Stimulated activated CD8-positive, alpha-beta memory T cell treated with anti-CD3 and anti-CD28 coated beads, Interleukin-15, amount 100 ng/mL, for 4 hours (primary cell): Measurements from ENCODE around the gene PLCXD1.
"Not testable (repeated sequence)": the region's sequence is repeated elsewhere in the genome, so short reads cannot be mapped to it uniquely, and the experiment has no call there.

ENCODE experiments used
- DNase-seq, 2 donors: peaks; one replicate each; pipeline ENCODE4 v3.0.0-alpha.2; 2020; ENCODE audit warnings: low read depth in 2 of 2

Gene PLCXD1

DNA sequence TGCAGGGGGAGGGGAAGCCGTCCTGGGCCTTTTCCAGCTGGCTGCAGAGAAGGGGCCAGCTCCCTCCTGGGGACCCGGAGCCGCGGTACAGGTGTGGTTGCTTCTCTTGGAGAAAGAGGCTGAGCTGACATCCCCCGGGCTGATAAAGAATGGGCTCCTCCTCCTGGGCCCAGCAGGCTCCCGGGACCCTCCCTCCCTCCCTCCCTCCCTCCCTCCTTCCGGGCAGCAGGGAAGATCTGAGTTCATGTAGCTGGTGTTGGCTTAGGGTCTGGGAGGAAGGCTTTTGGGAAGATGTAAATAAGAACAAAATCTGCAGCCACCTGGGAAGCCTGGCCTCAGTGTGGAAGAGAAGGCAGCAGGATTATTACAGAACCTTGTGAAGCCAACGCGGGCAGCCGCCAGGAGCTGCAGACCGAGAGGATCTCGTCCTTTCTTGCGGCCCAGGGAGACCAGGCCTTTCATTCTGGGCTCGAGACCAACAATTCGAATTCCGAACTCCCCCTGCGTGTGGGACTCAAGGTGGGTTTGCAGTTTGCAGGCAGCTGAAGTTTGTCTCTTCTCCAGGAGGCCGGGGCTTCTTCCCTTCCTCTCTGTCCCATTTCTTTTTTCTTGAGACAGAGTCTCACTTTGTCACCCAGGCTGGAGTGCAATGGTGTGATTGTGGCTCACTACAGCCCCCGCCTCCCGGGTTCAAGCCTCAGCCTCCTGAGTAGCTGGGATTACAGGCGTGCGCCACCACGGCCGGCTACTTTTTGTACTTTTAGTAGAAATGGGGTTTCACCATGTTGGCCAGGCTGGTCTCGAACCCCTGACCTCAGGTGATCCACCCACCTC is at the start of gene PLCXD1:
PLCXD1 (plus strand) TSS at position 216 of the 834 bp plus-strand sequence. CDS start 2,807 bp downstream, outside the sequence.
- no peak for DNase-seq

DNA sequence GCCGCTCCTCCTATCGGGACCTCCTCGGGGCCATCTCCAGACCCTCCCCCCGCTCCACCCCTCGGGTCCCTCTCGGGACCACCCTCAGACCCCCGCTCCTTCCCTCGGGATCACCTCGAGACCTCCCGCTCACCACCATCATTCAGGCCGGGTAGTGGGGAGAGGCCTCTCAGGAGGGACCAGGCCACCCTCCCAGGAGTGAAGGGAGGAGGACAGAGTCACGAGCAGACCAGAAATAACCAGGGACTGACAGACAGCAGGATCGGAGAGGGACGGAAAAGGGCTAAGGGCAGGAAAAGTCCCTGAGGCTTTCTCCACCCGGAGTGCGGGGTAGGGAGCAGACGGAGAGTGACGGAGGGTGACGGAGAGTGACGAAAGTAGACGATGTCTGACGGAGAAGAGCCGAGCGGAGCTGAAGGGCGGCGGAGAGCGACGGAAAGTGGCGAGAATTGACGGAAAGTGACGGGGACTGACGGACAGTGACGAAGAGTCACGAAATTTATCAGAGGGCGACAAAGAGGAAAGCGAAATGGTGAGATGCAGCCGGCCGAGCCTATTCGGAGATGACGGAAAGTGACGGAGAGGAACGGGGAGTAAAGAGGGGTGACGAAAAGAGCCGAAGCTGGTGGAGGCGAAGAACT is 49.4 kb upstream of the PLCXD1 start:
- not testable (repeated sequence) for DNase-seq

DNA sequence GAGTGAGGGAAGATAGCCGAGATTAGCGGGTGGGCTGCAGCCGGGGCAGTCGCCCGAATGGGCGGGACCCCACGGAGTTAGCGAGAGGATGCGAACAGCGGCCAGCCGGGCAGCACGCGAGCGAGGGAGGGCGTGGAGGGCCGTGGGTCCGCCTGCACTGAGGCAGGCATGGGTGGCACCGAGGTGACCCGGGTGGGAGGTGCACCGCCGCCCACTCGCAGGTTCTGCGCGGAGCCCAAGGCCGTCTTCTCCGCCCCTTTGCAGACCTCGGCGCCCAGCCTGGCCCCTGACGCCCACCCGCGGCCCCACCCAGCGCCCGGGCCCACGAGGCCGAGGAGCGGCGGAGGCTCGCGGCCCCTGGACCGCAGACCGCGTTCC is 48.9 kb upstream of the PLCXD1 start:
- not testable (repeated sequence) for DNase-seq

- DNase-seq, result not testable (repeated sequence)
Measured at GRCh38 chrX:236201-236600, 45.0 kb upstream of the PLCXD1 start.

- no peak for DNase-seq
Measured at GRCh38 chrX:250965-251364, 30.2 kb upstream of the PLCXD1 start.

DNA sequence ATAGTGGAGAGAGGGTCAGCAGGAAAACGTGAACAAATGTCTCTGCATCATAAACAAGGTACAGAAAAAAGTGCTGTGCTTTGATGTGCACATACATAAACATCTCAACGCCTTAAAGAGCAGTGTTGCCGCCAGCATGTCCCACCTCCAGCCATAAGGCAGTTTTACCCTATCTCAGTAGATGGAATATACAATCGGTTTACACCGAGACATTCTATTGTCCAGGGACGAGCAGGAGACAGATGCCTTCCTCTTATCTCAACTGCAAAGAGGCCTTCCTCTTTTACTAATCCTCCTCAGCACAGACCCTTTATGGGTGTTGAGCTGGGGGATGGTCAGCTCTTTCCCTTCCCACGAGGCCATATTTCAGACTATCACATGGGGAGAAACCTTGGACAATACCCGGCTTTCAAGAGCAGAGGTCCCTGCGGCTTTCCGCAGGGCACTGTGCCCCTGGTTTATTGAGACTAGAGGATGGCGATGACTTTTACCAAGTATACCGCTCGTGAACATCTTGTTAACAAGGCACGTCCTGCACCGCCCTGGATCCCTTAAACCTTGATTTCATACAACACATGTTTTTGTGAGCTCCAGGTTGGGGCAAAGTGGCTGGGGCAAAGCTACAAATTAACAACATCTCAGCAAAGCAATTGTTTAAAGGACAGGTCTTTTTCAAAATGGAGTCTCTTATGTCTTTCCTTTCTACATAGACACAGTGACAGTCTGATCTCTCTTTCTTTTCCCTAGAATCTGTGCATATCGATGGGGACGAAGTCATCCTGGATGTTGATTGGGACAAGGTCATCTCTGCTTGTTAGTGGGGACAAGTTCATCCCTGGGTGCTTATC is 29.6 kb upstream of the PLCXD1 start:
- DNase-seq, result not testable (repeated sequence)

- no peak for DNase-seq
Measured at GRCh38 chrX:252244-252956, 28.8 kb upstream of the PLCXD1 start.

DNA sequence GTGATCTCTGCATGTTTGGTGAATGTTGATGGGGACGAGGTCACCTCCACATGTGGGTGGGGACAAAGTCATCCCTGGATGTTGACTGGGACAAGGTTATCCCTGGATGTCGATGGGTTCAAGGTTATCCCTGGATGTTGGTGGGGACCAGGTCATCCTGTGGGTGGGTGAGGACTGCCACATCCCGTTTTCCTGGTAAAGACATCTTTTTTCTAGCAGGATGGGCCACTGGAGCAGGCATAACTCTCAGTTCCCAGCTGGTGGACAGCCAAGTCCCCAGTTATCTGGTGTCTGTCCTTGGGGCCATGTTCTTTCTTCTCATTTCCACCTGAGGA is 28.3 kb upstream of the PLCXD1 start:
- no peak for DNase-seq

- DNase-seq, result no peak
Measured at GRCh38 chrX:253451-254297, 27.5 kb upstream of the PLCXD1 start.

DNA sequence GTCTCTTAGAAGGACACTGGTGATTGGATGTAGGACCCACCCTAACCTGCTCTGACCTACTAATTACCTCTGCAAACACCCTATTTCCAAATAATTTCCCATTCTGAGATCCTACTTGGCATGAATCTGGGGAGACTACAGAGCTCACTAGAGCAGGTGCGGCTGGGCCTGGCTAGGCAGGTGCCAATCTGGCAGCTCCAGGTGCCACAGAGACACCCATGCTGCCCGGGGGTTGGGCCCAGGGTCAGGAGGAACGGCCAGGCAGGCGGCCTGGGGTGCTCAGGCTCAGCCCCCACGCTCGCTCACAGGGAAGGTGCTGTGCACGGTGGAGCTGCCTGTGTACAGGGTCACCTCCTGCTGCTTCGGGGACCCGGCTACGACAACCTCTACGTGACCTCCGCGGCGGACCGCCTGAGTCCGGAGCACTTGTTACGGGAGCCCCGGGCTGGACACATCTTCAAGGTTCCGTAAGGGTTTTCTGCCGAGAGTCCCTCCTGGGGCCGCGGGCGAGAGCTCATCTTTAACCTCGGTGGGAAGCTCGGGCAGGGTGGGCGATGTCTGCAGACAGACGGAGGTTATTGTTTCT is 26.5 kb upstream of the PLCXD1 start:
- DNase-seq, result no peak

- DNase-seq, result no peak
Measured at GRCh38 chrX:255923-256331, 25.3 kb upstream of the PLCXD1 start.

GRCh38 chrX:257054-257453 is 24.1 kb upstream of the PLCXD1 start:
- not testable (repeated sequence) for DNase-seq

DNA sequence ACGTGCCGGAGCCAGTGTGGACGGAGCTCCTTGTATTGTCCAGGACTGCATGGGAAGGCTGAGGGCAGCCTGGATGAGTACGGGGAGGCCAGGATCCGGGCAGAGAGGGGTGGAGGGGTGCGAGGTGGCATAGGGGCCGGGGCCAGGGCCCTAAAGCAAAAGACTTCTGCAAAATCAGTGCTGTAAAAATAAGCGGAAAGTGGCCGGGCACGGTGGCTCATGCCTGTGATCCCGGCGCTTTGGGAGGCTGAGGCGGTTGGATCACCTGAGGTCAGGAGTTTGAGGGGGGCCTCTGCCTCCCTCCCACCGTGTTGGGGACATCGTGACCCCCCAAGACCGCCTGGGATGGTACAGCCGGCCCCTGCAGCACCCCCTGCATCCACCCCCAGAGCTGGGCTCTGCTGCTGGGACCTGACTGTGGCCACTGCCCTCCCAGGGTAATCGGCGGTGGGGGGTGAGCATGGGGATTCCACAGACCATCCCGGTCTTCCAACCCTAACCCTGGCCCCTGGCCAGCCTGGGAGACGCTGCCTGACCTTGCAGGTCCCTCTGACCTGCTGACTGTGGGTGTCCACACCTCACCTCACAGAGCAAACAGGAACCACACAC is 23.4 kb upstream of the PLCXD1 start:
- no peak for DNase-seq

DNA sequence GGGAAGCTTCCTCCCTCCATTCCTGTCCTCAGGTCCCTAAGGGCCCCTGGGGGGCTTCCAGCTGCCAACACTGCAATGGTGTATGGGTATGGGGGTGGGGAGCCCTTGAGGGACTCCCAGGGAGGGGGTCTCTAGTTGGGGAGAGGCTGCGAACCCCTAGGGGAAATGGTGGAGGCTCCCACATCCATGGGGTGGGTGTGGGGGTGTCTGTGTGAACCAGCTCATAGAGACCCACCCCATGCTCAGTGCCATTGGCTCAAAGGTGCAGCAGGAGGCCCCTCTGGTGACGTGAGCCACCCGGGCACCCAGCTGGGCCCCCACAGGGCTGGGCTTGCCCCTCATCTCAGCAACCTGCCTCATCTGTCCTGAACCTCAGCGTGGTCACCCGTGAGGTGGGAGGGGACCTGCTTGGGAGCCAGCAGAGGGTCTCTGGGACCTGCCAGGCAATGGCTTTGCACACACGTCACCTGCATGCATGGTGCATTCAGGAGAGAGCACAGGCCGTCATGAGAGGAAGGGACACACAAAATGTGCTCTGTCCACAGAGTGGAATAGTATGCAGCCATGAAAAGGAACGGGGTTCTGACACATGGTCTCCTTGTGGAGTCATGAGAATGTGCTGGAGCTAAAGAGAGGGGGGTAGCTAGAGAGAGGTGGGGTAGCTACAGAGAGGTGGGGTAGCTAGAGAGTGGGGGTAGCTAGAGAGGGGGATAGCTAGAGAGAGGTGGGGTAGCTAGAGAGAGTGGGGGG is 22.7 kb upstream of the PLCXD1 start:
- no peak for DNase-seq

DNA sequence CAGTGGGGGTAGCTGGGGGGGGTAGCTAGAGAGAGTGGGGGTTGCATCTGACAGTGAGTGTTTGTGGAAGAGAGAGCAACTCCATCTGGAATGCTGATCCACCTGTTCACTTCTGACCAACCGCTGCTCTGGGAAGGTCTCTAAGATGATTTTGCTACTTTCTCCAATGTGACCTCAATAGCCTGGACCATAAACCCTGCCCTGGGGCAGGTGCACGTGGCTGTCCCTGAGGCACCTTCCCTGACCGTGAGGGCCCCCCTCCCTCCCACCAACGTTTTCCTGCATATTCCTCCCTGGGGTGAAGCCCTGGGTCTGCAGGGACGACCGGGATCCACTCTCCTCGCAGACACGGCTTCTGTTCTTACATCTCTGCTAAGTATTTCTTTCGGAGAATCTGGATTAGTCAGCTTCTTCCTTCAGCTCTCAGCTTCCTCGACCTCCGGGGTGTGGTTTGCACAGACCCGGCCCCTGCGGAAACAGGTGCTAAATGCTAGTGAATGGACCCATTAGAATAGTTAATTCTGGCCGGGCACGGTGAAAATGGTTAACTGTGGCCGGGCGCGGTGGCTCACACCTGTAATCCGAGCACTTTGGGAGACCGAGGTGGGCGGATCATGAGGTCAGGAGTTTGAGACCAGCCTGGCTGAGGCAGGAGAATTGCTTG is 21.4 kb upstream of the PLCXD1 start:
- no peak for DNase-seq

DNA sequence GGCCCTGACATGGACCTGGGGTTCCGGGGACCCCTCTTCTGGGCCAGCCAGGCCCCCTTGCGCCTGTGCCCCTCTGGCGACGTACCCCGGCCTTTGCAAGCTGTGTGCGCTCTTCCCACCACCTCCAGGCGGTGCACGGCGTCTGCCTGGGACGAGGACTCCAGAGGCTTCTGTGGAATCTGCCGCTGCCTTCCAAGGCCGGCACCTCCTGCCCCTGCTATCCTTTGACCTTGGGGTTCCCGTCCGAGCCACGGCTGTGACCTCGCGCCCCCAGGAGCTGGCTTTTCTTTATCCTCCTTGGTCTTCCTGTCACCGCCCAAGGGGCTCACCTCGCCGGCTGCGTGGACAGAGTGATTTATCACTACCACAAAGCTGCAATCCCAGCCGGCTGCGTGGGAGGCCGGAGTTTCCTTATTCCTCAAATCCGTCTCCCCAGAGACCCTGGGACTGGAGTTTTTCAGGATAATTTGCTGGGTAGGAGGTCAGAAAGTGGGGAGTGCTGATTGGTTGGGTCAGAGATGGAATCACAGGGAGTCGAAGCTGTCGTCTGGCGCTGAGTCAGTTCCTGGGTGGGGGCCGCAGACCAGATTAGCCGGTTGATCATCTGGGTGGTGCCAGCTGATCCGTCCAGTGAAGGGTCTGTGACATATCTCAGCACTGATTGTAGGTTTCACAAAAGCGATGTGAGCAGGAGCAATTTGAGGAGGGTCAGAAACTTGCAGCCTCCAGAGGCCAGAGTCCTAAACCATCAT is 19.8 kb upstream of the PLCXD1 start:
- DNase-seq, result no peak

DNA sequence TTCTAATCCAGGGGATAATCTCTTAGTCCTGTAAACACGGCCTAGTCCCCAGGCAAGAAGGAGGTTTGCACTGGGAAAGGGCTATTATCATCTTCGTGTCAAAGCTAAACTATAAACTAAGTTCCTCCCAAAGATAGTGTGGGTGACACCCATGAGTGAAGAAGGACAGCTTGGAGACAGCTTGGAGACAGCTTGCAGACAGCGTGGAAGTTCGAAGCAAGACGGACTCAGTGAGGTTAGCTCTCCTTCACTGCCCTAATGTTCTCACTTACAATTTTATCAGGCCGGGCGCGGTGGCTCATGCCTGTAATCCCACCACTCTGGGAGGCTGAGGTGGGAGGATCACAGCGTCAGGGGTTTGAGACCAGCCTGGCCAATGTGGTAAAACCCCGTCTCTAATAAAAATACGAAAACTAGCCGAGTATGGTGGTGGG is 19.2 kb upstream of the PLCXD1 start:
- no peak for DNase-seq

DNA sequence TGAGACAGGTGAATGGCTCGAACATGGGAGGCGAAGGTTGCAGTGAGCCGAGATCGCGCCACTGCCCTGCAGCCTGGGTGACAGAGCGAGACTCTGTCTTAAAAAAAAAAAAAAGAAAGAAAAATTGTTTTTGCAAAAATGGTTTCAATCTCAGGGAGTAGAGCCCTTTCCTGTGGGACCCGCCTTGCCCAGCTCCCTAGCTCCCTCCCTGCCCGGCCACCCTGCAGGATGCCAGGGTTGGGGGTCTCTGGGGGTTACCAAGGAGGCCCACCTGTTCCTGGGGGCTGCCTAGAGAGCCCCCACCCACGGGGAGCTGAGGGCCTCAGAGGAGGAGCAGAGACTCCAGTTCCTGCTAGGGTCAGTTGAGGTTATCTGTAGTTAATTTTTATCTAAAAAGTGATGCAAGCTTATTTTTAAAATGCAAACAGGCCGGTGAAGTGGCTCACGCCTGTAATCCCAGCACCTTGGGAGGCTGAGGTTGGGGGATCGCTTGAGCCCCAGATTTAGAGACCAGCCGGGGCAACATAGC is 18.7 kb upstream of the PLCXD1 start:
- DNase-seq, result no peak
